IPS-NIHi7 (cell line): ENCODE results near the gene ASB4.

Experiments used
- DNase-seq: peaks from one replicate; pipeline ENCODE4 v3.0.0; 2012; ENCODE audit warnings: mixed read lengths; ENCODE audit errors: extremely low spot score

ASB4 gene

GRCh38 chr7:95526128-95526738 is 40.5 kb downstream of the ASB4 start:
- DNase-seq, result no peak

GRCh38 chr7:95527033-95527775 is 41.5 kb downstream of the ASB4 start:
- peak; percentile 86 for DNase-seq

- DNase-seq, result no peak
Observed at GRCh38 chr7:95527776-95528250, 42.1 kb downstream of the ASB4 start.

- no peak for DNase-seq
Observed at GRCh38 chr7:95529701-95530100, 44.0 kb downstream of the ASB4 start.

- DNase-seq, result no peak
Observed at GRCh38 chr7:95530881-95531280, 45.1 kb downstream of the ASB4 start.

- DNase-seq, result no peak
Observed at GRCh38 chr7:95531605-95532219, 46.0 kb downstream of the ASB4 start.

- no peak for DNase-seq
Observed at GRCh38 chr7:95534796-95535195, 49.1 kb downstream of the ASB4 start.

- DNase-seq, result no peak
Observed at GRCh38 chr7:95535662-95536061, 49.9 kb downstream of the ASB4 start.

- DNase-seq, result no peak
Observed at GRCh38 chr7:95536656-95537311, 51.0 kb downstream of the ASB4 start.

- no peak for DNase-seq
Observed at GRCh38 chr7:95537468-95537867, 51.7 kb downstream of the ASB4 start.

- DNase-seq, result no peak
Observed at GRCh38 chr7:95539426-95539825, 53.7 kb downstream of the ASB4 start.

- no peak for DNase-seq
Observed at GRCh38 chr7:95540366-95540765, 54.6 kb downstream of the ASB4 start.

GRCh38 chr7:95543312-95543711 is 57.6 kb downstream of the ASB4 start:
- no peak for DNase-seq

GRCh38 chr7:95544171-95544570 is 58.4 kb downstream of the ASB4 start:
- no peak for DNase-seq

GRCh38 chr7:95545007-95545615 is 59.4 kb downstream of the ASB4 start:
- peak; percentile 60 for DNase-seq

GRCh38 chr7:95545673-95546072 is 59.9 kb downstream of the ASB4 start:
- no peak for DNase-seq

GRCh38 chr7:95546647-95547046 is 60.9 kb downstream of the ASB4 start:
- no peak for DNase-seq

GRCh38 chr7:95547361-95548348 is 61.9 kb downstream of the ASB4 start:
- no peak for DNase-seq

- DNase-seq, result peak; percentile 58
Observed at GRCh38 chr7:95549818-95550529, 64.2 kb downstream of the ASB4 start.

- DNase-seq, result no peak
Observed at GRCh38 chr7:95550546-95550945, 64.8 kb downstream of the ASB4 start.
